ENCODE data around the gene FAM240B. TPM values are rescaled to one million over a fixed set of nuclear protein-coding genes. Genes with fewer than 3 reads are reported as not detected.
A peak's percentile ranks its signal among the peaks of the same experiment; 100 is the strongest.

FAM240B gene
- total RNA-seq, 2 donors from 2014 or later = not detected

GRCh38 chr9:38652044-38652443 lies 67.9 kb downstream of the FAM240B start:
- no peaks in the 10 kb centered on the region for H3K4me1 ChIP-seq
- no peaks in the 10 kb centered on the region for H3K9me3 ChIP-seq
- TF ChIP-seq, protein P1, sequence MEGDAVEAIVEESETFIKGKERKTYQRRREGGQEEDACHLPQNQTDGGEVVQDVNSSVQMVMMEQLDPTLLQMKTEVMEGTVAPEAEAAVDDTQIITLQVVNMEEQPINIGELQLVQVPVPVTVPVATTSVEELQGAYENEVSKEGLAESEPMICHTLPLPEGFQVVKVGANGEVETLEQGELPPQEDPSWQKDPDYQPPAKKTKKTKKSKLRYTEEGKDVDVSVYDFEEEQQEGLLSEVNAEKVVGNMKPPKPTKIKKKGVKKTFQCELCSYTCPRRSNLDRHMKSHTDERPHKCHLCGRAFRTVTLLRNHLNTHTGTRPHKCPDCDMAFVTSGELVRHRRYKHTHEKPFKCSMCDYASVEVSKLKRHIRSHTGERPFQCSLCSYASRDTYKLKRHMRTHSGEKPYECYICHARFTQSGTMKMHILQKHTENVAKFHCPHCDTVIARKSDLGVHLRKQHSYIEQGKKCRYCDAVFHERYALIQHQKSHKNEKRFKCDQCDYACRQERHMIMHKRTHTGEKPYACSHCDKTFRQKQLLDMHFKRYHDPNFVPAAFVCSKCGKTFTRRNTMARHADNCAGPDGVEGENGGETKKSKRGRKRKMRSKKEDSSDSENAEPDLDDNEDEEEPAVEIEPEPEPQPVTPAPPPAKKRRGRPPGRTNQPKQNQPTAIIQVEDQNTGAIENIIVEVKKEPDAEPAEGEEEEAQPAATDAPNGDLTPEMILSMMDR (IDR thresholded peaks at IDR 0.05) = no peak
- peak overlapping the region; percentile 75 to 91 for H3K27ac ChIP-seq
- peak overlapping the region in 1 of 2 donors; percentile 40 for H3K4me3 ChIP-seq
- DNase-seq (ENCODE audit: low spot score) = no peak
- no peaks in the 10 kb centered on the region for H3K36me3 ChIP-seq
- no peaks in the 10 kb centered on the region for H3K27me3 ChIP-seq

DNA sequence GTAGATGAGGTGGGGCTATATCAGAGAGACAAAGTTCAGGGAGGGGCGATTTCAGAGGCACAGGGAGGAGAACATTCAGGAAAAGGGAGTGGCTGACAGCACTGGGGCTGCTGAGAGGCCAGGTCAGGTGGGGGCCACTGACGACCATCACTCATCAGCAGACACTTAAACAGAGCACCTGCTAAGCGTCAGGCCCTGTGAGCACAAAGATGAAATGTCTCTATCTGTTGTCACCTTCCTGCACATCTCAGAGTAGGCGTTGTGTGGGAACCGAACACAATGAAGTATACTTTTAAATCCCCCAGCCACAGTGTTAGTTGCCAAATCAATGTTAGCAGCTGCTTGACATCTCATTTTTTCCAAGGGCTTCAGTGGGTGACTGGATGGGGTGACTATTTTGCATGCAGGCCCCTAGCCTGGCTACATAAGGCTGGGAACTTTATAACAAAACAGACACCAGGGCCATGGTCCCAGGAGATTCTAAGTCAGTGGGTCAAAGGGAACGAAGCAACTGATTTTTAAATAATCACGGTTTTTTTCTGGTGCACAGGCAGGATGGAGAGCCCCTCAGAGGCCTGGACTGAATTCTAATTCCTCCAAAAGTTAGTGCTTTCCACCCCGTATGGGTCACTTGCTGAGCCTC lies 68.4 kb downstream of the FAM240B start:
- Histone ChIP-seq H3K4me3 (peak overlapping the region in 1 of 2 donors; percentile 40), H3K4me1 (no peaks in the 10 kb centered on the region), H3K27ac (peak overlapping the region; percentile 75 to 91), H3K27me3 (no peaks in the 10 kb centered on the region), H3K9me3 (no peaks in the 10 kb centered on the region), H3K36me3 (no peaks in the 10 kb centered on the region)
- DNase-seq (ENCODE audit: low spot score) = no peak
- TF ChIP-seq, protein P1 (IDR thresholded peaks at IDR 0.05) = no peak

- no peaks in the 10 kb centered on the region for H3K27me3 ChIP-seq
- H3K36me3 ChIP-seq = no peaks in the 10 kb centered on the region
- H3K4me1 ChIP-seq = no peaks in the 10 kb centered on the region
- peak overlapping the region; percentile 75 to 91 for H3K27ac ChIP-seq
- H3K4me3 ChIP-seq = peak overlapping the region; percentile 27 to 40
- no peak for DNase-seq (ENCODE audit: low spot score)
- TF ChIP-seq, protein P1 (IDR thresholded peaks at IDR 0.05) = no peak
- no peaks in the 10 kb centered on the region for H3K9me3 ChIP-seq
Measured at GRCh38 chr9:38650564-38650963, 69.4 kb downstream of the FAM240B start.

DNA sequence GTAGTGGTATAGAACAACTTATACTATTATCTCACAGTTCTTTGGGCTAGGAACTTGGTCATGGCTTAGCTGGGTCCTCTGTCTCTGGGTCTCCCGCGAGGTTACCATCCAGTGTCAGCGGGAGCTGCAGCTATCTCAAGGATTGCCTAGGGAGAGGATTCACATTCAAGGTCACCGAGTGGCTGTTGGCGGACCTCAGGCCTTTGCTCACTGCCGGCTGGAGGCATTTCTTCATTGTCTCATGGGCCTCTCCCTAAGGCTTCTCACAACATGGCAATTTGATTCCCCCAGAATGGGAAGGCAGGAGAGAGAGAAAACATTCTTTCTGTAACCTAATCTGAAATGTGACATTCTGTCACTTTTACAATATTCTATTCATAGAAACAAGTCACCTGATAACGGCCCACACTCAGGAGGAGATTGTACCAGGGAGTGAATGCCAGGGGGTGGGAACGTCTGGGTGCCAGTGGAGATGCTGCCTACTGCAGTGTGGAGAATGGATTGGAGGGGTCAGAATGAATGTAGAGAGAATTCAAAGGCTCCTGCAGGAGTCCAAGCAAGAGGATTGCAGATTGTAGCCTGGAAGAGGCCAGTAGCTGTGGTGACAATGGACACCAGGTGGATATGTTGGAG lies 70.1 kb downstream of the FAM240B start:
- TF ChIP-seq, protein P1 (IDR thresholded peaks at IDR 0.05) = no peak
- Histone ChIP-seq H3K4me1 (no peaks in the 10 kb centered on the region), H3K27me3 (no peaks in the 10 kb centered on the region), H3K4me3 (peak overlapping the region; percentile 27 to 40), H3K27ac (peak overlapping the region; percentile 75 to 91), H3K36me3 (no peaks in the 10 kb centered on the region), H3K9me3 (no peaks in the 10 kb centered on the region)
- DNase-seq (ENCODE audit: low spot score) = no peak

- no peaks in the 10 kb centered on the region for H3K4me1 ChIP-seq
- no peak overlapping the region for H3K4me3 ChIP-seq
- H3K9me3 ChIP-seq = no peaks in the 10 kb centered on the region
- H3K36me3 ChIP-seq = no peaks in the 10 kb centered on the region
- TF ChIP-seq, protein P1 (IDR thresholded peaks at IDR 0.05) = no peak
- no peaks in the 10 kb centered on the region for H3K27me3 ChIP-seq
- no peak for DNase-seq (ENCODE audit: low spot score)
- no peak overlapping the region for H3K27ac ChIP-seq
Measured at GRCh38 chr9:38644601-38645000, 75.3 kb downstream of the FAM240B start.

Other genes starting within 250 kb of the FAM240B start
- 1 to 10 TPM; 1.3 to 2.2 TPM for gene ANKRD18A, start 99.5 kb downstream of the FAM240B start, total RNA-seq

Data from right atrium auricular region (tissue), 2 donors.